ENCODE data around the gene MFAP3. TPM values are rescaled to one million over a fixed set of nuclear protein-coding genes. Genes with fewer than 3 reads are reported as not detected.

MFAP3 gene
- total and polyA plus RNA-seq, 2 donors (not counting 3 experiments of a cell fraction or from before 2014, with no cell fraction given) = 19.5 to 35.3 TPM

- BruUV-seq (replicated peaks) = no TSS peak
- Histone ChIP-seq H3K4me2 (ENCODE audit: insufficient read depth, low read length) (no peak overlapping the region), H3K9ac (replicated peaks; ENCODE audit: extremely low read depth, insufficient read depth, low read length) (no peak overlapping the region), H3K27me3 (ENCODE audit: control insufficient read depth in 2 of 2, insufficient read depth in 2 of 2, low read length in 2 of 2) (peaks cover 0 to 4% of the 10 kb centered on the region in 2 experiments), H3K79me2 (ENCODE audit: control insufficient read depth, insufficient read depth, low read length) (no peaks in the 10 kb centered on the region), H3K36me3 (ENCODE audit: control insufficient read depth in 2 of 2, extremely low read depth in 1 of 2, insufficient read depth in 2 of 2, low read length in 2 of 2) (no peaks in the 10 kb centered on the region), H2AFZ (ENCODE audit: low read depth, low read length) (no peak overlapping the region), H3K4me3 (replicated peaks in 1 of 3; ENCODE audit: insufficient read depth in 1 of 3, low read depth in 1 of 3, low read length in 3 of 3) (no peak overlapping the region), H3K9me1 (replicated peaks; ENCODE audit: control insufficient read depth, extremely low read depth, insufficient read depth, low read length) (no peaks in the 10 kb centered on the region), H3K4me1 (ENCODE audit: control insufficient read depth, extremely low read depth, insufficient read depth, low read length) (no peaks in the 10 kb centered on the region), H4K20me1 (replicated peaks; ENCODE audit: control insufficient read depth, extremely low read depth, insufficient read depth, low read length) (peaks cover 2% of the 10 kb centered on the region), H3K27ac (ENCODE audit: insufficient read depth, low read depth, low read length) (no peak overlapping the region), H3K9me3 (replicated peaks; ENCODE audit: control insufficient read depth, insufficient read depth, low read length) (no peaks in the 10 kb centered on the region)
- no peak for TF ChIP-seq FOS (IDR thresholded peaks at IDR 0.05; ENCODE audit: borderline replicate concordance, insufficient read depth, low read length)
- no peak for TF ChIP-seq POLR2AphosphoS5 (IDR thresholded peaks at IDR 0.05; ENCODE audit: insufficient read depth, low read depth, low read length)
- TF ChIP-seq MAX (IDR thresholded peaks at IDR 0.05; ENCODE audit: insufficient read depth, insufficient read length) = no peak
- TF ChIP-seq CTCF (IDR thresholded peaks at IDR 0.05; ENCODE audit: extremely low read depth in 1 of 2, insufficient read depth in 1 of 2, low read depth in 1 of 2, low read length in 2 of 2) = no peak
- TF ChIP-seq MYC (IDR thresholded peaks at IDR 0.05; ENCODE audit: low read depth, low read length) = no peak
- no peak for TF ChIP-seq JUN (IDR thresholded peaks at IDR 0.05; ENCODE audit: borderline replicate concordance, insufficient read depth, insufficient read length, low read depth)
- TF ChIP-seq GATA2 (IDR thresholded peaks at IDR 0.05; ENCODE audit: insufficient read depth, insufficient read length, low read depth, low read length) = no peak
- no peak for TF ChIP-seq POLR2A (IDR thresholded peaks at IDR 0.05; ENCODE audit: low read depth, low read length)
- TF ChIP-seq EZH2 (IDR thresholded peaks at IDR 0.05; ENCODE audit: borderline replicate concordance, low read depth, low read length, severe bottlenecking) = no peak
- ChIA-PET POLR2A (no interaction called here), CTCF (interaction anchor here (0.8 to 4.6 kb wide), 3 partner anchors 17 to 102 kb away, joined by 3 to 20 read pairs (median 3); no protein-coding TSS in a partner anchor)
- dilution Hi-C loops (cut with MboI; ENCODE audit: extremely low pct_ligation_motif_present, low sequenced_read_pairs) (no loop called here), intact Hi-C loops (cut with micrococcal nuclease) (no loop called here)
- DNase-seq (ENCODE audit: low read depth, low spot score) = no peak
- no peak for FAIRE-seq
Observed at GRCh38 chr5:154078272-154078671, 39.5 kb downstream of the MFAP3 start.
